SK-N-SH (cell line): ENCODE measurements around the gene FLAD1. TPM values are rescaled to one million over a fixed set of nuclear protein-coding genes. Genes with fewer than 3 reads are reported as not detected.

Source experiments
- CTCF ChIA-PET: fragments of 300-600, 350-600 bp; formaldehyde crosslinking; extraction: SDS; loops from one replicate; lab custom pipeline; 2021; lab: Yijun Ruan, JAX
- POLR2A ChIA-PET: fragments of 350-600 bp; sonication (Branson Sonifier 250); formaldehyde crosslinking; extraction: SDS; loops from one replicate; lab custom pipeline; 2020; ENCODE audit warnings: antibody characterized with exemption, inconsistent platforms; lab: Yijun Ruan, JAX
- DNase-seq: peaks from one replicate; pipeline ENCODE4 v3.0.0; 2012
- H2AFZ ChIP-seq: fragments of 200-600 bp; sonication (generic); 2 replicates; pipeline ENCODE4 v1.8.1; 2016; ENCODE audit warnings: antibody characterized with exemption, mild to moderate bottlenecking, low read depth
- H3F3A ChIP-seq: fragments of 200-600 bp; sonication (generic); replicated peaks from 2 replicates; pipeline ENCODE3; 2016; ENCODE audit warnings: antibody characterized with exemption, mild to moderate bottlenecking; ENCODE audit not compliant: insufficient read depth
- H3K27ac ChIP-seq, 2 experiments: fragments of 200-500 bp in 1 of 2; fragments of 200-600 bp in 1 of 2; sonication (Bioruptor generic) in 1 of 2; sonication (generic), shearing (Covaris generic) in 1 of 2; 2 replicates each; pipeline versions ENCODE4 v1.5.1 to v1.6.1; 2014 to 2016; ENCODE audit warnings: low read depth in 2 of 2, inconsistent platforms in 1 of 2, low read length in 1 of 2, mild to moderate bottlenecking in 1 of 2, mixed read lengths in 1 of 2
- H3K27me3 ChIP-seq: fragments of 200-600 bp; sonication (generic), shearing (Covaris generic); 2 replicates; pipeline ENCODE4 v1.6.1; 2016; ENCODE audit warnings: mixed run types; ENCODE audit not compliant: insufficient read depth
- H3K36me3 ChIP-seq, 2 experiments: fragments of 200-500 bp in 1 of 2; fragments of 200-600 bp in 1 of 2; sonication (Bioruptor generic) in 1 of 2; sonication (generic) in 1 of 2; replicated peaks in 1 of 2; 2 replicates each; pipeline versions ENCODE3 to v1.5.1; 2014 to 2016; ENCODE audit warnings: low read length in 1 of 2, mild to moderate bottlenecking in 1 of 2; ENCODE audit not compliant: insufficient read depth in 2 of 2, control insufficient read depth in 1 of 2
- H3K4me1 ChIP-seq, 2 experiments: fragments of 200-500 bp in 1 of 2; fragments of 200-600 bp in 1 of 2; sonication (Bioruptor generic) in 1 of 2; sonication (generic), shearing (Covaris generic) in 1 of 2; 2 replicates each; pipeline versions ENCODE4 v1.5.1 to v1.6.1; 2014 to 2016; ENCODE audit warnings: low read depth in 1 of 2, low read length in 1 of 2, mixed run types in 1 of 2; ENCODE audit not compliant: insufficient read depth in 2 of 2, control insufficient read depth in 1 of 2
- H3K4me2 ChIP-seq: fragments of 200-600 bp; sonication (generic), shearing (Covaris generic); 2 replicates; pipeline ENCODE4 v1.6.1; 2017; ENCODE audit warnings: mixed run types
- H3K4me3 ChIP-seq, 2 experiments: fragments of 200-500 bp in 1 of 2; fragments of 200-600 bp in 1 of 2; sonication (Bioruptor generic) in 1 of 2; sonication (generic), shearing (Covaris generic) in 1 of 2; 2 replicates each; pipeline versions ENCODE4 v1.5.1 to v1.8.1; 2014 to 2016; ENCODE audit warnings: low read depth in 2 of 2, inconsistent platforms in 1 of 2, low read length in 1 of 2, mild to moderate bottlenecking in 1 of 2, mixed read lengths in 1 of 2, moderate library complexity in 1 of 2
- H3K79me2 ChIP-seq: fragments of 200-600 bp; sonication (generic); 2 replicates; pipeline ENCODE4 v1.8.1; 2017; ENCODE audit warnings: mild to moderate bottlenecking; ENCODE audit not compliant: insufficient read depth
- H3K9ac ChIP-seq: fragments of 200-600 bp; sonication (generic); 2 replicates; pipeline ENCODE4 v1.6.1; 2017; ENCODE audit warnings: mixed run types
- H3K9me2 ChIP-seq: fragments of 200-600 bp; sonication (generic); 2 replicates; pipeline ENCODE4 v1.6.1; 2017; ENCODE audit warnings: mixed run types
- H3K9me3 ChIP-seq: fragments of 200-600 bp; sonication (generic); 2 replicates; pipeline ENCODE4 v1.6.1; 2017; ENCODE audit warnings: mixed run types, mild to moderate bottlenecking, moderate library complexity
- H4K20me1 ChIP-seq: fragments of 200-600 bp; sonication (generic); 2 replicates; pipeline ENCODE4 v1.6.1; 2017; ENCODE audit warnings: mild to moderate bottlenecking, mixed run types; ENCODE audit not compliant: insufficient read depth
- CHD2 ChIP-seq: fragments of 150-350 bp; IDR thresholded peaks from 2 replicates; pipeline ENCODE4 v1.6.1; 2018; ENCODE audit warnings: low read length; ENCODE audit not compliant: partially characterized antibody
- ELF1 ChIP-seq: IDR thresholded peaks from 2 replicates; pipeline ENCODE4 v1.4.0; 2012
- EZH2phosphoT487 ChIP-seq: fragments of 200-600 bp; sonication (generic); IDR thresholded peaks from 2 replicates; pipeline ENCODE4 v1.6.1; 2017; ENCODE audit warnings: low read depth, mixed run types, mild to moderate bottlenecking, antibody characterized with exemption, moderate library complexity, borderline replicate concordance
- FOSL2 ChIP-seq: IDR thresholded peaks from 2 replicates; pipeline ENCODE4 v1.4.0; 2012; ENCODE audit warnings: low read depth, mild to moderate bottlenecking, moderate library complexity, borderline replicate concordance
- FOXM1 ChIP-seq: IDR thresholded peaks from 2 replicates; pipeline ENCODE4 v1.4.0; 2012; ENCODE audit warnings: low read depth, mild to moderate bottlenecking
- GABPA ChIP-seq: IDR thresholded peaks from 2 replicates; pipeline ENCODE4 v1.4.0; 2012; ENCODE audit warnings: low read depth, mild to moderate bottlenecking
- GATA2 ChIP-seq: sonication (generic); formaldehyde crosslinking; IDR thresholded peaks from 2 replicates; pipeline ENCODE4 v1.5.0; 2020; ENCODE audit warnings: mild to moderate bottlenecking, missing genetic modification reagents
- IRF3 ChIP-seq: fragments of 150-350 bp; IDR thresholded peaks from 2 replicates; pipeline ENCODE4 v1.6.1; 2016; ENCODE audit warnings: mild to moderate bottlenecking, low read depth, low read length
- MXI1 ChIP-seq: IDR thresholded peaks from 2 replicates; pipeline ENCODE4 v1.6.1; 2012; ENCODE audit warnings: mild to moderate bottlenecking, low read depth, low read length, improper control_type of control experiment
- RCOR1 ChIP-seq: fragments of 150-350 bp; IDR thresholded peaks from 2 replicates; pipeline ENCODE4 v1.6.1; 2017; ENCODE audit warnings: antibody characterized with exemption, low read length
- RFX5 ChIP-seq: IDR thresholded peaks from 2 replicates; pipeline ENCODE4 v1.6.1; 2012; ENCODE audit warnings: mild to moderate bottlenecking, improper control_type of control experiment, low read length
- RXRA ChIP-seq: IDR thresholded peaks from 2 replicates; pipeline ENCODE4 v1.4.0; 2012; ENCODE audit warnings: low read depth, mild to moderate bottlenecking, borderline replicate concordance
- SIN3A ChIP-seq: IDR thresholded peaks from 2 replicates; pipeline ENCODE4 v1.6.1; 2012; ENCODE audit warnings: low read depth, mild to moderate bottlenecking, low read length, moderate library complexity, borderline replicate concordance
- TCF12 ChIP-seq: IDR thresholded peaks from 2 replicates; pipeline ENCODE4 v1.4.0; 2012
- USF2 ChIP-seq: fragments of 150-350 bp; IDR thresholded peaks from 2 replicates; pipeline ENCODE4 v1.6.1; 2017; ENCODE audit warnings: antibody characterized with exemption, low read length, low read depth, borderline replicate concordance
- WGBS: methylation state at CpG from one replicate; pipeline ENCODE4 v1.1.6; 2017; ENCODE audit warnings: low lambda C conversion rate; 5-methylcytosine and 5-hydroxymethylcytosine counted together
- polyA plus RNA-seq, 3 experiments: library from polyadenylated mRNA; depleted of rRNA; stranded (reverse); fragments of >200 nt; gene quantifications; 2 replicates each; pipeline ENCODE4 v1.2.3, GENCODE V29; 2012
- TF ChIP-seq, protein P1 (sequence below): fragments of 200-600 bp; sonication (generic); IDR thresholded peaks from 2 replicates; pipeline ENCODE4 v1.6.1; 2017; ENCODE audit warnings: antibody characterized with exemption, mild to moderate bottlenecking, moderate library complexity
- TF ChIP-seq, protein P2 (sequence below): IDR thresholded peaks from 2 replicates; pipeline ENCODE4 v1.4.0; 2012; ENCODE audit warnings: low read depth, borderline replicate concordance

The FLAD1 gene
- polyA plus RNA-seq, 1 of the 3 experiments (the other 2 are of a cell fraction): 50.8 TPM

DNA sequence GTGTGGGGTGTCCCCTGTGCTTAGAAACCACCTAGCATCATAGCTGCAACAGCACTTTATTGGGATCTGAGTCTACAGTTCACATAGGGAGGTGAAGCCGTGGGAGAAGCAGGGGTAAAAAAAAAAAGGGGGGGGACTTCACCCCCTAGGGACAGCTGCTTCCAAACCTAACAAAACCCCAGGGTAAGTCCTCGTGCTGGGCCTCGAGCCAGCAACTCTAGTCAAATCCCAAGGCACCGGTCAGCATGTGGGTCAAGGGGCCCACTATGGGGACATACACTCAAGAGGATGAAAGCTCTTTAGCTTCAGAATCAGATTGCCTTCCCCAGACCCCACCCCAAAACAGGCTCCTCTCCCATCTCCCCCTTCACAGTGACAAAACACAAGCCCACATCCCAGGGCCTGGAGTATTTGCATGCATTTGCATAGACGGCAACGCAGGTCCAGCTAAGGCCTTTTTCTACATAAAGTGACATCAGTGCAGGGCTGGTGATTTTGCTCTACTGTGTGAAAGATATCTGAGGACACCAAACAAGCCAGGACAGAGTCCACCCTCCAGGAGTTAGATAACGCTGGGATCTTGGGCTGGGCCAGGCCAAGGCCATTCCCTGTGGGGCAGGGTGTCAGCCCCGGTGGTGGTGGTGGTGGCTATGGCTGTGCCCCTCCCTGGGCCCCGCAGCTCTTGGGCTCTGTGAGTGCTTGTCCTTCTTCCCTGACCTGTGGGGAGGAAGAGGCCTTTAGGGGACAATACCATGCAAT, 38.6 kb upstream of the FLAD1 start:
- POLR2A ChIA-PET: interaction anchor here (0.5 to 2.8 kb wide), 2 partner anchors 11 to 15 kb away, joined by 5 to 10 read pairs; partner anchors contain the start of gene PBXIP1

More for the DNA sequence above, 38.6 kb upstream of the FLAD1 start:
- Histone ChIP-seq H2AFZ (no peak overlapping the region), H3K9ac (no peak overlapping the region), H3K9me2 (no peaks in the 10 kb centered on the region), H3F3A (peaks cover 7% of the 10 kb centered on the region), H3K4me3 (no peak overlapping the region), H4K20me1 (no peaks in the 10 kb centered on the region), H3K4me2 (no peak overlapping the region), H3K36me3 (peaks cover 0 to 21% of the 10 kb centered on the region in 2 experiments), H3K79me2 (no peaks in the 10 kb centered on the region), H3K27ac (no peak overlapping the region), H3K27me3 (no peaks in the 10 kb centered on the region), H3K9me3 (no peaks in the 10 kb centered on the region), H3K4me1 (peaks cover 4 to 25% of the 10 kb centered on the region in 2 experiments; a peak in 2 of 4 replicates)
- DNase-seq: no peak
- no peak for TF ChIP-seq FOSL2
- TF ChIP-seq IRF3: no peak
- no peak for TF ChIP-seq SIN3A
- no peak for TF ChIP-seq RFX5
- TF ChIP-seq, protein P1, sequence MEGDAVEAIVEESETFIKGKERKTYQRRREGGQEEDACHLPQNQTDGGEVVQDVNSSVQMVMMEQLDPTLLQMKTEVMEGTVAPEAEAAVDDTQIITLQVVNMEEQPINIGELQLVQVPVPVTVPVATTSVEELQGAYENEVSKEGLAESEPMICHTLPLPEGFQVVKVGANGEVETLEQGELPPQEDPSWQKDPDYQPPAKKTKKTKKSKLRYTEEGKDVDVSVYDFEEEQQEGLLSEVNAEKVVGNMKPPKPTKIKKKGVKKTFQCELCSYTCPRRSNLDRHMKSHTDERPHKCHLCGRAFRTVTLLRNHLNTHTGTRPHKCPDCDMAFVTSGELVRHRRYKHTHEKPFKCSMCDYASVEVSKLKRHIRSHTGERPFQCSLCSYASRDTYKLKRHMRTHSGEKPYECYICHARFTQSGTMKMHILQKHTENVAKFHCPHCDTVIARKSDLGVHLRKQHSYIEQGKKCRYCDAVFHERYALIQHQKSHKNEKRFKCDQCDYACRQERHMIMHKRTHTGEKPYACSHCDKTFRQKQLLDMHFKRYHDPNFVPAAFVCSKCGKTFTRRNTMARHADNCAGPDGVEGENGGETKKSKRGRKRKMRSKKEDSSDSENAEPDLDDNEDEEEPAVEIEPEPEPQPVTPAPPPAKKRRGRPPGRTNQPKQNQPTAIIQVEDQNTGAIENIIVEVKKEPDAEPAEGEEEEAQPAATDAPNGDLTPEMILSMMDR: no peak
- no peak for TF ChIP-seq EZH2phosphoT487
- no peak for TF ChIP-seq GATA2 (CRISPR knock-in tag)
- no peak for TF ChIP-seq USF2
- TF ChIP-seq TCF12: no peak
- no peak for TF ChIP-seq RXRA
- TF ChIP-seq FOXM1: no peak
- no peak for TF ChIP-seq CHD2
- TF ChIP-seq, protein P2, sequence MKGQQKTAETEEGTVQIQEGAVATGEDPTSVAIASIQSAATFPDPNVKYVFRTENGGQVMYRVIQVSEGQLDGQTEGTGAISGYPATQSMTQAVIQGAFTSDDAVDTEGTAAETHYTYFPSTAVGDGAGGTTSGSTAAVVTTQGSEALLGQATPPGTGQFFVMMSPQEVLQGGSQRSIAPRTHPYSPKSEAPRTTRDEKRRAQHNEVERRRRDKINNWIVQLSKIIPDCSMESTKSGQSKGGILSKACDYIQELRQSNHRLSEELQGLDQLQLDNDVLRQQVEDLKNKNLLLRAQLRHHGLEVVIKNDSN: no peak
- no peak for TF ChIP-seq GABPA
- no peak for TF ChIP-seq MXI1
- no peak for TF ChIP-seq RCOR1
- TF ChIP-seq ELF1: no peak
- CTCF ChIA-PET: interaction anchor here (0.6 to 4.9 kb wide), 46 partner anchors 8 to 465 kb away, joined by 3 to 21 read pairs (median 4); partner anchors contain the start of genes ADAM15, KRTCAP2, PMVK and PYGO2
- 56% methylated on average over 7 of the region's 9 CpGs for WGBS
